GM23338 (cell line): ENCODE measurements around the gene ADRA2A. TPM values are rescaled to one million over a fixed set of nuclear protein-coding genes. Genes with fewer than 3 reads are reported as not detected.

Experiments used
- ATAC-seq: fragments of 200-7000 bp; cut with Tn5 transposase; 3 replicates; pipeline ENCODE4 v1.9.1; 2020
- DNase-seq: peaks from one replicate; pipeline ENCODE4 v3.0.0-alpha.2; 2015; ENCODE audit warnings: low spot score
- H2AFZ ChIP-seq: fragments of 200-600 bp; sonication (generic); 2 replicates; pipeline ENCODE4 v1.8.0; 2016; ENCODE audit warnings: antibody characterized with exemption, mild to moderate bottlenecking, moderate library complexity
- H3F3A ChIP-seq: fragments of 200-600 bp; sonication (generic); replicated peaks from 2 replicates; pipeline ENCODE4 v1.8.0; 2017; ENCODE audit warnings: antibody characterized with exemption, mixed run types, low read depth
- H3K27ac ChIP-seq: fragments of 200-600 bp; sonication (generic); 2 replicates; pipeline ENCODE4 v1.6.1; 2016; ENCODE audit warnings: low read depth
- H3K27me3 ChIP-seq: fragments of 200-600 bp; sonication (generic); 2 replicates; pipeline ENCODE4 v1.8.0; 2016; ENCODE audit warnings: mild to moderate bottlenecking, mixed run types, moderate library complexity; ENCODE audit not compliant: insufficient read depth
- H3K36me3 ChIP-seq: fragments of 200-600 bp; sonication (generic); 2 replicates; pipeline ENCODE4 v1.8.0; 2016; ENCODE audit warnings: mild to moderate bottlenecking; ENCODE audit not compliant: insufficient read depth
- H3K4me1 ChIP-seq: fragments of 200-600 bp; sonication (generic); 2 replicates; pipeline ENCODE4 v1.8.0; 2016; ENCODE audit warnings: mild to moderate bottlenecking, moderate library complexity; ENCODE audit not compliant: insufficient read depth
- H3K4me2 ChIP-seq: fragments of 200-600 bp; sonication (generic); 2 replicates; pipeline ENCODE4 v1.7.1; 2017; ENCODE audit warnings: mixed run types
- H3K4me3 ChIP-seq: fragments of 200-600 bp; sonication (generic); 2 replicates; pipeline ENCODE4 v1.6.1; 2016; ENCODE audit warnings: mixed run types
- H3K79me2 ChIP-seq: fragments of 200-600 bp; sonication (generic); replicated peaks from 2 replicates; pipeline ENCODE4 v1.8.0; 2017; ENCODE audit warnings: mild to moderate bottlenecking; ENCODE audit not compliant: insufficient read depth
- H3K9me2 ChIP-seq: fragments of 200-600 bp; sonication (generic); 2 replicates; pipeline ENCODE4 v1.8.0; 2017; ENCODE audit not compliant: insufficient read depth
- H4K20me1 ChIP-seq: fragments of 200-600 bp; sonication (generic); replicated peaks from 2 replicates; pipeline ENCODE4 v1.8.0; 2017; ENCODE audit warnings: mild to moderate bottlenecking; ENCODE audit not compliant: insufficient read depth
- H3K27ac Mint-ChIP-seq: 2 replicates; pipeline ENCODE4 v1.8.0; 2020; ENCODE audit warnings: inconsistent platforms, mild to moderate bottlenecking, moderate library complexity, mixed read lengths
- H3K27me3 Mint-ChIP-seq: 3 replicates; pipeline ENCODE4 v1.8.0; 2022; ENCODE audit warnings: low read depth, mild to moderate bottlenecking, moderate library complexity, mixed read lengths, inconsistent platforms; ENCODE audit not compliant: insufficient read depth, poor library complexity
- H3K36me3 Mint-ChIP-seq: 3 replicates; pipeline ENCODE4 v1.8.0; 2021; ENCODE audit warnings: low read depth, mild to moderate bottlenecking, inconsistent platforms, moderate library complexity, mixed read lengths
- H3K4me1 Mint-ChIP-seq: 3 replicates; pipeline ENCODE4 v1.8.0; 2020; ENCODE audit warnings: mild to moderate bottlenecking, inconsistent platforms, mixed read lengths
- H3K4me3 Mint-ChIP-seq: 3 replicates; pipeline ENCODE4 v1.8.0; 2021; ENCODE audit warnings: moderate library complexity, mild to moderate bottlenecking, inconsistent platforms, mixed read lengths
- H3K9me3 Mint-ChIP-seq: 3 replicates; pipeline ENCODE4 v1.8.0; 2020; ENCODE audit warnings: moderate library complexity, mild to moderate bottlenecking, inconsistent platforms, mixed read lengths
- CREB1 ChIP-seq: fragments of 250-450 bp; sonication (Bioruptor Pico); IDR thresholded peaks from 2 replicates; pipeline ENCODE4 v1.5.0; 2020; ENCODE audit warnings: low read depth, mild to moderate bottlenecking, moderate library complexity
- EZH2 ChIP-seq: fragments of 200-600 bp; sonication (generic); IDR thresholded peaks from one replicate; pipeline ENCODE4 v1.8.0; 2017; ENCODE audit warnings: antibody characterized with exemption, mild to moderate bottlenecking, low read depth; ENCODE audit not compliant: unreplicated experiment
- EZH2phosphoT487 ChIP-seq: fragments of 200-600 bp; sonication (generic); IDR thresholded peaks from one replicate; pipeline ENCODE4 v1.8.1; 2018; ENCODE audit warnings: antibody characterized with exemption; ENCODE audit not compliant: unreplicated experiment
- JUNB ChIP-seq: IDR thresholded peaks from one replicate; pipeline ENCODE4 v1.6.1; 2016; ENCODE audit warnings: antibody characterized with exemption; ENCODE audit not compliant: unreplicated experiment
- ZNF114 ChIP-seq: fragments of 250-450 bp; sonication (Bioruptor Pico); IDR thresholded peaks from 2 replicates; pipeline ENCODE4 v1.5.0; 2020; ENCODE audit warnings: mild to moderate bottlenecking, moderate library complexity
- ZNF331 ChIP-seq: fragments of 250-450 bp; sonication (Bioruptor Pico); IDR thresholded peaks from 2 replicates; pipeline ENCODE4 v1.5.0; 2020; ENCODE audit warnings: low read depth, mild to moderate bottlenecking, moderate library complexity
- ZNF462 ChIP-seq: fragments of 250-450 bp; sonication (Bioruptor Pico); IDR thresholded peaks from 2 replicates; pipeline ENCODE4 v1.5.0; 2020; ENCODE audit warnings: mild to moderate bottlenecking, moderate library complexity
- polyA plus RNA-seq: library from polyadenylated mRNA; unstranded; fragments of >200 nt; fragmentation: Nextera tagmentation; extraction: Ambion mirVana; gene quantifications from 2 replicates; pipeline ENCODE4 v1.2.1, GENCODE V29; 2016
- total RNA-seq: library from RNA; depleted of rRNA; stranded (reverse); fragments of >200 nt; shearing (Covaris generic); gene quantifications from 2 replicates; pipeline ENCODE4 v1.2.3, GENCODE V29; 2014

The ADRA2A gene
- total and polyA plus RNA-seq, 2 experiments from 2014 or later = 0.60 to 2.5 TPM

GRCh38 chr10:111100198-111100597 is 23.4 kb downstream of the ADRA2A start (continued):
- TF ChIP-seq EZH2 = no peak
- TF ChIP-seq ZNF114 (CRISPR knock-in tag) = no peak
- no peak for TF ChIP-seq ZNF462 (CRISPR knock-in tag)
- TF ChIP-seq EZH2phosphoT487 = no peak
- no peak for TF ChIP-seq ZNF331 (CRISPR knock-in tag)
- TF ChIP-seq CREB1 = no peak
- TF ChIP-seq JUNB = no peak

- H3K4me1 ChIP-seq = no peaks in the 10 kb centered on the region
- H3K36me3 ChIP-seq = no peaks in the 10 kb centered on the region
- Mint-ChIP-seq H3K27ac (no peak overlapping the region), H3K36me3 (no peaks in the 10 kb centered on the region), H3K9me3 (peaks cover 3% of the 10 kb centered on the region; the same call in 1 of the 3 replicates), H3K4me3 (no peak overlapping the region), H3K4me1 (no peaks in the 10 kb centered on the region), H3K27me3 (peaks cover 8% of the 10 kb centered on the region)
- H3F3A ChIP-seq = no peaks in the 10 kb centered on the region
- no peaks in the 10 kb centered on the region for H4K20me1 ChIP-seq
- DNase-seq = no peak
- no peaks in the 10 kb centered on the region for H3K79me2 ChIP-seq
- TF ChIP-seq EZH2phosphoT487 = no peak
- no peak overlapping the region for H2AFZ ChIP-seq
- ATAC-seq = no peak
- no peaks in the 10 kb centered on the region for H3K9me2 ChIP-seq
- no peaks in the 10 kb centered on the region for H3K27me3 ChIP-seq
- H3K4me3 ChIP-seq = no peak overlapping the region
- H3K27ac ChIP-seq = no peak overlapping the region
- H3K4me2 ChIP-seq = no peak overlapping the region
Measured at GRCh38 chr10:111101796-111102195, 25.0 kb downstream of the ADRA2A start.
